Body of pancreas (tissue), 4 donors: ENCODE measurements around the gene LHFPL3.

Source experiments
- CTCF ChIP-seq, 7 experiments: fragments of 450-650 bp in 4 of 7; fragments of 200-600 bp in 3 of 7; sonication (generic) in 3 of 7; IDR thresholded peaks; one replicate each; pipeline ENCODE4 v1.5.1; 2016 to 2019; ENCODE audit warnings: antibody characterized with exemption in 7 of 7
- POLR2A ChIP-seq, 3 donors: fragments of 450-650 bp; IDR thresholded peaks; one replicate each; pipeline ENCODE4 v1.6.1; 2016; ENCODE audit warnings: antibody characterized with exemption in 3 of 3, mild to moderate bottlenecking in 2 of 3

- TF ChIP-seq CTCF (IDR thresholded peaks at IDR 0.05) = no peak
- no peak for TF ChIP-seq POLR2A (IDR thresholded peaks at IDR 0.05)
These were observed 617.9 kb downstream of the LHFPL3 start for GRCh38 chr7:104946338-104946737.
